ENCODE data around the gene MYO1D. TPM values are rescaled to one million over a fixed set of nuclear protein-coding genes. Genes with fewer than 3 reads are reported as not detected.
A peak's percentile ranks its signal among the peaks of the same experiment; 100 is the strongest.

The MYO1D gene
- total RNA-seq, 1 experiment from 2014 or later = 40.8 TPM

DNA sequence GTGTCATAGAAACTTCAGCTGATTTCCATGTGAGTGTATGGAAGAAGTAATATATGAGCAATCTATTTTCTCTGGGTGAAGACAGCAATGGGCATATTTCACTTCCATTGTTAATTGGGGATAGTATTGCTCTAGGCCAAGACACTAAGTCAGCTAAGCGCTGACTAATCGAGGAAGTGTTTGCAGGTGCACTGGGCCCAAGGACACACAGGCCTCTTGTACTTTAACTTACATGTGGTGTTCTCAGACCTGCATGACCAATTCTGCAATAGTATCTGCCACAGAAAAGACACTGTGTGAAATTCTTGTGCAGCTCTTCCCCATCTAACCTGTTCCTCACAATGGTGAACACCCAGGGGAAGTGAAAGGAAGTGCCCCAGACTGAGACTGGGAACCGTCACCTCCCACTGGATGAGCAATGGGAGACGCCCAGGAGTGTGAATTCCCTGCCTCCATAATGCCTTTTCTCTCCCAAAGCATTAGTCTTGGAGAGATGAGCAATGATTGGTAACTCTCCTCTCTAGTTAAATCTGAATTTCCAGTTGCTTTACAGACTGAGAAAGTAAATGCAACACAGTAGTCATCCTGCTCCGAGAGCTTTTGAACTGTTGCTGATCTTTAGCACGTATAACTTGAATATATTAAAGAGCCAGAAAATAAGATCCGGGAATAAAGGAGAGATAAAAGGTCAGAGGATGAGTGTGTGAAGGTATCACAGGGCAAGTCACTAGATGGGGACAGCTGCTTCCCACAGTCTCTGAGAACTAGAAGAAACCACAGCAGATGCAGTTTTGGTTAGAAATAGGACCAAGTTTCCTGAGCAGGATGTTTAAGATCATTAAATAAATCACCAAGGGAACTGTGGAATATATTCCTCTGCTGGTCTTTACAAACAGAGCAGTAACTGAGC is 307.5 kb downstream of the MYO1D start:
- no peaks in the 10 kb centered on the region for H3K79me2 ChIP-seq (ENCODE audit: low read depth)
- peaks cover 13% of the 10 kb centered on the region for H3F3A ChIP-seq (ENCODE audit: insufficient read depth, low read depth)
- CTCF ChIA-PET = no interaction called here
- no peaks in the 10 kb centered on the region for H3K9me3 ChIP-seq (ENCODE audit: insufficient read depth, low read depth)
- no peaks in the 10 kb centered on the region for H3K27me3 ChIP-seq (ENCODE audit: insufficient read depth, low read depth)
- peak overlapping the region; percentile 48 for H3K4me2 ChIP-seq
- POLR2A ChIA-PET (ENCODE audit: unreplicated experiment) = interaction anchor here (0.6 kb wide), 1 partner anchor 548 kb away, joined by 3 read pairs; no protein-coding TSS in a partner anchor
- intact Hi-C loops (cut with micrococcal nuclease; ENCODE audit: unreplicated experiment) = loop anchor here (2.0 kb wide), 1 partner anchor 19 kb away; no protein-coding TSS in a partner anchor
- H3K9me2 ChIP-seq (ENCODE audit: insufficient read depth) = no peaks in the 10 kb centered on the region
- BruUV-seq (replicated peaks) = no TSS peak
- no peak for TF ChIP-seq EZH2 (IDR thresholded peaks at IDR 0.05; ENCODE audit: low read depth)
- TF ChIP-seq, protein P1, sequence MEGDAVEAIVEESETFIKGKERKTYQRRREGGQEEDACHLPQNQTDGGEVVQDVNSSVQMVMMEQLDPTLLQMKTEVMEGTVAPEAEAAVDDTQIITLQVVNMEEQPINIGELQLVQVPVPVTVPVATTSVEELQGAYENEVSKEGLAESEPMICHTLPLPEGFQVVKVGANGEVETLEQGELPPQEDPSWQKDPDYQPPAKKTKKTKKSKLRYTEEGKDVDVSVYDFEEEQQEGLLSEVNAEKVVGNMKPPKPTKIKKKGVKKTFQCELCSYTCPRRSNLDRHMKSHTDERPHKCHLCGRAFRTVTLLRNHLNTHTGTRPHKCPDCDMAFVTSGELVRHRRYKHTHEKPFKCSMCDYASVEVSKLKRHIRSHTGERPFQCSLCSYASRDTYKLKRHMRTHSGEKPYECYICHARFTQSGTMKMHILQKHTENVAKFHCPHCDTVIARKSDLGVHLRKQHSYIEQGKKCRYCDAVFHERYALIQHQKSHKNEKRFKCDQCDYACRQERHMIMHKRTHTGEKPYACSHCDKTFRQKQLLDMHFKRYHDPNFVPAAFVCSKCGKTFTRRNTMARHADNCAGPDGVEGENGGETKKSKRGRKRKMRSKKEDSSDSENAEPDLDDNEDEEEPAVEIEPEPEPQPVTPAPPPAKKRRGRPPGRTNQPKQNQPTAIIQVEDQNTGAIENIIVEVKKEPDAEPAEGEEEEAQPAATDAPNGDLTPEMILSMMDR (conservative IDR thresholded peaks at IDR 0.05) = no peak
- DNase-seq = peak; percentile 35 to 91
- peaks cover 19% of the 10 kb centered on the region for H3K4me1 ChIP-seq (replicated peaks; ENCODE audit: insufficient read depth)
- peak overlapping the region; percentile 83 for H3K27ac ChIP-seq
- 0 out of 2 replicates have a peak overlapping the region, but pooled peaks have one; percentile 46 for H2AFZ ChIP-seq
- no peaks in the 10 kb centered on the region for H4K20me1 ChIP-seq (ENCODE audit: insufficient read depth)
- H3K36me3 ChIP-seq (ENCODE audit: low read depth) = no peaks in the 10 kb centered on the region
- H3K4me3 ChIP-seq = no peak overlapping the region

DNA sequence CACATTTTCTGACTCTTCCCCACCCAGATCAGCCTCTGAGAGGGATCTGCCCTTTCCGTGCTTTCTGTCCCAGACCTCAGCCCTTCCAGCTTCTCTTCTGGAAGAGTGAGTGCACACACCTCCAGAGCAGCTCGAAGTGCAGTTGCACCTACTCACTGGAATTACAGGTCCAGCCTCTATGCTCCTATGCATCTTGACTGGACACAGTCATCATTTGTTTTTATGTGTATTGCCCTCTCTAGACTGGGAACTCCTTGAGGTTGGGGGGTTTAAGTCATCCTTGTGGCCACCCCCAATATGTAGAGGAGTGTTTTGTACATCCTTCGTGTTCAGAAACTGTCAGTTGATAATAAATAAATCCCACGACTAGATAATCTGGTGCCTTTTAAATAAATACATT is 308.2 kb downstream of the MYO1D start:
- Histone ChIP-seq H3K9me2 (ENCODE audit: insufficient read depth) (no peaks in the 10 kb centered on the region), H3K36me3 (ENCODE audit: low read depth) (no peaks in the 10 kb centered on the region), H3K4me1 (replicated peaks; ENCODE audit: insufficient read depth) (peaks cover 19% of the 10 kb centered on the region), H2AFZ (0 out of 2 replicates have a peak overlapping the region, but pooled peaks have one; percentile 24), H3K79me2 (ENCODE audit: low read depth) (no peaks in the 10 kb centered on the region), H3F3A (ENCODE audit: insufficient read depth, low read depth) (peaks cover 13% of the 10 kb centered on the region), H3K27me3 (ENCODE audit: insufficient read depth, low read depth) (no peaks in the 10 kb centered on the region), H3K4me2 (peak overlapping the region; percentile 48; the same call in 1 of the 2 replicates), H3K4me3 (no peak overlapping the region), H3K9me3 (ENCODE audit: insufficient read depth, low read depth) (no peaks in the 10 kb centered on the region), H4K20me1 (ENCODE audit: insufficient read depth) (no peaks in the 10 kb centered on the region), H3K27ac (peak overlapping the region; percentile 83)
- no peak for DNase-seq
- TF ChIP-seq EZH2 (IDR thresholded peaks at IDR 0.05; ENCODE audit: low read depth) = no peak
- ChIA-PET CTCF (no interaction called here), POLR2A (ENCODE audit: unreplicated experiment) (interaction anchor here (0.6 kb wide), 1 partner anchor 549 kb away, joined by 3 read pairs; no protein-coding TSS in a partner anchor)
- intact Hi-C loops (cut with micrococcal nuclease; ENCODE audit: unreplicated experiment) = loop anchor here (2.0 kb wide), 1 partner anchor 18 kb away; no protein-coding TSS in a partner anchor
- no TSS peak for BruUV-seq (replicated peaks)

DNA sequence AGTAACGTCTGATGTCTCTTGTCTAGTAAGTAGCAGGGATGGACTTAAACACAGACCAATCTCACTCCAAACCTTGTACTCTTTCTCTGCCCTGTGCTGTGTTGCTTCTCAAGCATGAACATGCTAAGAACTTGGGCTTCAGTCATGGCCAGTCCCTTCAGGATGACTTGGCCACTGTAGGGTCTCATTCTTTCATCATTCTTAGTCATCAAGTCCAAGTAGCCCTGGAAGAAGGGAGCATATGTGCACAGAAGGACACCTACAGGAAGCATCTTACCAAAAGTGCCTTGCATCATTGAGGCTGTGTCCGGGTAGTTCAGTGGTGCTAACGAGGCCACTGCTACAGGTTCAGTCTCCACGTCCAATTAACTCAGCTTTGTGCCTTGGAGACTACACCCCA is 309.4 kb downstream of the MYO1D start:
- H3K4me2 ChIP-seq = no peak overlapping the region
- H3F3A ChIP-seq (ENCODE audit: insufficient read depth, low read depth) = peaks cover 13% of the 10 kb centered on the region
- H3K27me3 ChIP-seq (ENCODE audit: insufficient read depth, low read depth) = no peaks in the 10 kb centered on the region
- no peaks in the 10 kb centered on the region for H3K9me3 ChIP-seq (ENCODE audit: insufficient read depth, low read depth)
- H3K36me3 ChIP-seq (ENCODE audit: low read depth) = no peaks in the 10 kb centered on the region
- no peaks in the 10 kb centered on the region for H3K79me2 ChIP-seq (ENCODE audit: low read depth)
- no TSS peak for BruUV-seq (replicated peaks)
- H4K20me1 ChIP-seq (ENCODE audit: insufficient read depth) = no peaks in the 10 kb centered on the region
- ChIA-PET CTCF (no interaction called here), POLR2A (ENCODE audit: unreplicated experiment) (no interaction called here)
- no peak for DNase-seq
- no peaks in the 10 kb centered on the region for H3K9me2 ChIP-seq (ENCODE audit: insufficient read depth)
- no peak for TF ChIP-seq EZH2 (IDR thresholded peaks at IDR 0.05; ENCODE audit: low read depth)
- TF ChIP-seq, protein P1 (conservative IDR thresholded peaks at IDR 0.05) = no peak
- H3K27ac ChIP-seq = no peak overlapping the region
- H3K4me1 ChIP-seq (replicated peaks; ENCODE audit: insufficient read depth) = peaks cover 19% of the 10 kb centered on the region
- intact Hi-C loops (cut with micrococcal nuclease; ENCODE audit: unreplicated experiment) = no loop called here
- H2AFZ ChIP-seq = no peak overlapping the region
- H3K4me3 ChIP-seq = no peak overlapping the region
